BE2C (cell line): ENCODE results near the gene IGF2R.

Source experiments
- DNase-seq: peaks from one replicate; pipeline ENCODE4 v3.0.0-alpha.2; 2020
- H3K27me3 ChIP-seq: fragments of 250-450 bp; sonication (Bioruptor Pico); 2 replicates; pipeline ENCODE4 v1.5.1; 2020; ENCODE audit warnings: mild to moderate bottlenecking
- H3K36me3 ChIP-seq: fragments of 250-450 bp; sonication (Bioruptor Pico); 2 replicates; pipeline ENCODE4 v1.5.1; 2020; ENCODE audit warnings: mild to moderate bottlenecking
- H3K4me1 ChIP-seq: fragments of 250-450 bp; sonication (Bioruptor Pico); 2 replicates; pipeline ENCODE4 v1.5.1; 2020
- H3K4me3 ChIP-seq: 2 replicates; pipeline ENCODE4 v1.5.1; 2011; ENCODE audit warnings: low read depth, low read length
- H3K9me3 ChIP-seq: fragments of 250-450 bp; sonication (Bioruptor Pico); 2 replicates; pipeline ENCODE4 v1.5.1; 2020
- CTCF ChIP-seq: IDR thresholded peaks from 2 replicates; pipeline ENCODE4 v1.5.1; 2012; ENCODE audit warnings: mild to moderate bottlenecking, low read depth, low read length

The IGF2R gene

DNA sequence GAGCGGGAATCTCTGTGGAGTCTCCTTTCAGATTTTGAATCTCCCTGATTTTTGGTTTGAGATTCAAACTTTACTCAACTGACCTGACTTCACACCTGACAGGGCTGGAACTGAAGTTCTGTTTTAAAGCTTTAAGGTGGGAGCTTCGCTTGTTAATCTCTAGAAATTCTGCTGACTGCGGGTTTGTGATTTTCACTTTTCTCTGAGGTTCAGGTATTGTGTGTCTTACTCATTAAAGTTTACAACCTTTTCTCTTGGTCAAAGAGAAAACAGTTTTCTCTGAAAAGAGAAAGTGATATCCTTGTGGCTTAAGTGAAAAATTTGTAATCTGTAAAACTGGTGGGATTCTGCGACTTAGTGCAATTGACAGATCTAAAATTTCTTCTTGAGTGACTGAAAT is 20.7 kb upstream of the IGF2R start:
- Histone ChIP-seq H3K4me1 (no peaks in the 10 kb centered on the region), H3K27me3 (no peaks in the 10 kb centered on the region; the same call in none of the 2 replicates), H3K36me3 (no peaks in the 10 kb centered on the region), H3K4me3 (no peak overlapping the region), H3K9me3 (no peaks in the 10 kb centered on the region)
- DNase-seq = no peak
- no peak for TF ChIP-seq CTCF

GRCh38 chr6:159951772-159952171 is 17.1 kb upstream of the IGF2R start:
- DNase-seq = no peak
- H3K36me3 ChIP-seq = no peaks in the 10 kb centered on the region
- no peak for TF ChIP-seq CTCF
- no peak overlapping the region for H3K4me3 ChIP-seq
- no peaks in the 10 kb centered on the region for H3K4me1 ChIP-seq
- peaks cover 5% of the 10 kb centered on the region; the same call in 1 of the 2 replicates for H3K27me3 ChIP-seq
- no peaks in the 10 kb centered on the region for H3K9me3 ChIP-seq

GRCh38 chr6:159952289-159953005 is 16.4 kb upstream of the IGF2R start:
- no peak for DNase-seq
- TF ChIP-seq CTCF = no peak
- no peaks in the 10 kb centered on the region for H3K9me3 ChIP-seq
- H3K4me1 ChIP-seq = no peaks in the 10 kb centered on the region
- H3K4me3 ChIP-seq = no peak overlapping the region
- H3K27me3 ChIP-seq = peaks cover 5% of the 10 kb centered on the region; the same call in 1 of the 2 replicates
- no peaks in the 10 kb centered on the region for H3K36me3 ChIP-seq

DNA sequence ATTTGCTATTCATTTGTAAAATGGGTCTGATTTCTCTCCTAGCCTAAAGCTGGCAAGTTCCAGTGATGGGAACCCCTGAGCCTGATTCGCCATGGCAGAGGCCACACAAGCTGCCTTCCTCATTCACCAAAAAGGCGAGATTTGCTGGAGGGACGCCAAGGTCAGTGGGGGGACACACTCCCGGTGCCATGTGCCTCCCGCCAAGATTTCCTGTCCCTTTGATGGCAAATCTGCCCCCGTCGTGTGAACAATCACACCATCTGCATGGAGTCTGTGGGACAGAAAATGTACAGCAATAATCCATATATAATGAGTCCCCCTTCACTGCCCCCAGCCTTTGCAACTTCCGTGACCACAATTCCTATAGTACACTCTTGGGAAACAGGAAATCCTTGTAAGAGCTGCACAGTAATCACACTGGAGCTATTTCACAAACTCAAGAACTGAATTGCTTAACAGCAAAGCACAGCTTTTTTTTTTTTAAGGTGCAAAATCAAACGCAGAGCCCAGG is 15.7 kb upstream of the IGF2R start:
- Histone ChIP-seq H3K4me1 (no peaks in the 10 kb centered on the region), H3K36me3 (no peaks in the 10 kb centered on the region), H3K27me3 (peaks cover 5% of the 10 kb centered on the region; the same call in 1 of the 2 replicates), H3K4me3 (no peak overlapping the region), H3K9me3 (no peaks in the 10 kb centered on the region)
- no peak for TF ChIP-seq CTCF
- DNase-seq = no peak

DNA sequence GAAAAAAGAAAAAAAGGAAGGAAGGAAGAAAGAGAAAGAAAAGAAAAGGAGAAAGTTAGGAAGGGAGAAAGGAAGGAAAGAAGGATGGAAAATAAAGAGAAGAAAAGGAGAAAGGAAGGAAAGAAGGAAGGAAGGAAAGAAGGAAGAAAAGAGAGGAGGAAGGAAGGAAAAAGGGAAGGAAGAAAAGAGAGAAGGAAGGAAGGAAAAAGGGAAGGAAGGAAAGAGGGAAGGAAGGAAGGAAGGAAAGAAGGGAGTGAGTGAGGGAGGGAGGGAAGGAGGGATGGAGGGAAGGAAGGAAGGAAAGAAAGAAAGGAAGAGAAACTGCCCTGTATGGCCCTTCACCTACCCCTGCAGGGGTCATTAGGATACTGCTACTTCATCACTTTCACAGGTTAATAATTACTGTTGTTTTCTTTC is 12.9 kb upstream of the IGF2R start:
- no peaks in the 10 kb centered on the region for H3K9me3 ChIP-seq
- no peak overlapping the region for H3K4me3 ChIP-seq
- no peak for DNase-seq
- no peaks in the 10 kb centered on the region for H3K4me1 ChIP-seq
- H3K27me3 ChIP-seq = peaks cover 20% of the 10 kb centered on the region
- no peak for TF ChIP-seq CTCF
- H3K36me3 ChIP-seq = no peaks in the 10 kb centered on the region

- no peak for DNase-seq
- peaks cover 32% of the 10 kb centered on the region for H3K27me3 ChIP-seq
- H3K9me3 ChIP-seq = no peaks in the 10 kb centered on the region
- no peak for TF ChIP-seq CTCF
- H3K4me3 ChIP-seq = no peak overlapping the region
- H3K36me3 ChIP-seq = no peaks in the 10 kb centered on the region
- H3K4me1 ChIP-seq = no peaks in the 10 kb centered on the region
These were observed 11.7 kb upstream of the IGF2R start for GRCh38 chr6:159957071-159957673.
